Kidney (tissue), 14 donors: ENCODE results near the gene BMP7. TPM values are rescaled to one million over a fixed set of nuclear protein-coding genes. Genes with fewer than 3 reads are reported as not detected.

ENCODE experiments used
- DNase-seq, 5 donors: peaks; one replicate each; pipeline ENCODE4 v3.0.0-alpha.2; 2013 to 2020
- FAIRE-seq: peaks from 2 replicates; lab custom pipeline; 2012; peaks lifted over from hg19 to GRCh38; lab: Jason Lieb, UNC
- H3K27ac ChIP-seq, 2 donors: one replicate each; pipeline ENCODE4 v1.7.0; 2013; ENCODE audit warnings: low read depth in 2 of 2, low read length in 2 of 2, inconsistent platforms in 1 of 2
- H3K27me3 ChIP-seq: one replicate; pipeline ENCODE4 v1.7.1; 2013; ENCODE audit warnings: low read length, inconsistent platforms; ENCODE audit not compliant: control insufficient read depth, insufficient read depth
- H3K36me3 ChIP-seq, 3 donors: one replicate each; pipeline versions ENCODE4 v1.7.0 to v1.7.1; 2013; ENCODE audit warnings: low read length in 3 of 3, control low read depth in 1 of 3, inconsistent platforms in 1 of 3; ENCODE audit not compliant: insufficient read depth in 3 of 3, control insufficient read depth in 2 of 3
- H3K4me1 ChIP-seq, 3 donors: one replicate each; pipeline versions ENCODE4 v1.7.0 to v1.7.1; 2013; ENCODE audit warnings: low read length in 3 of 3, inconsistent platforms in 1 of 3, low read depth in 1 of 3; ENCODE audit not compliant: control insufficient read depth in 2 of 3, insufficient read depth in 2 of 3
- H3K4me3 ChIP-seq, 3 donors: one replicate each; pipeline versions ENCODE4 v1.7.0 to v1.8.1; 2013; ENCODE audit warnings: low read length in 3 of 3, control low read depth in 1 of 3, inconsistent platforms in 1 of 3
- H3K9ac ChIP-seq, 3 donors: one replicate each; pipeline versions ENCODE4 v1.7.0 to v1.7.1; 2013; ENCODE audit warnings: low read length in 3 of 3, control low read depth in 1 of 3, inconsistent platforms in 1 of 3
- H3K9me3 ChIP-seq, 3 donors: one replicate each; pipeline versions ENCODE4 v1.7.0 to v1.7.1; 2013; ENCODE audit warnings: low read length in 3 of 3, control low read depth in 1 of 3, inconsistent platforms in 1 of 3; ENCODE audit not compliant: control insufficient read depth in 2 of 3, insufficient read depth in 1 of 3
- intact Hi-C: fragments of 100-400 bp; cut with DNase I; formaldehyde crosslinking; loops from one replicate; pipeline ENCODE4 v1.11.1; 2022
- polyA plus RNA-seq: library from polyadenylated mRNA; stranded (reverse); fragments of 350-450 nt; fragmentation: Illumina TruSeq; extraction: RNeasy Lipid Tissue Mini Kit (QIAGEN cat#74804); gene quantifications from one replicate; pipeline ENCODE4 v1.2.3, GENCODE V29; 2014; ENCODE audit warnings: low read depth, low replicate concordance; ENCODE audit not compliant: insufficient read depth
- total RNA-seq: library from RNA; stranded (reverse); fragmentation: NEBNext Ultra II Directional; extraction: Animal tissue kit (Norgen Biotek cat#: 25700); gene quantifications from one replicate; pipeline ENCODE4 v1.2.1, GENCODE V29; 2021
- TF ChIP-seq, protein P1 (sequence below): IDR thresholded peaks from 3 replicates; pipeline ENCODE4 v1.5.1; 2012; ENCODE audit warnings: mild to moderate bottlenecking, moderate library complexity, borderline replicate concordance; ENCODE audit not compliant: insufficient read depth; ENCODE audit errors: extremely low read depth
- donor health status: control.
- donor health status: control.
- donor health status: control.
- donor health status: control.
- donor health status: control.
- donor health status: DM: yes; HTN: yes; CAD: no.
- donor health status: Normal renal cell carcinoma (clear cell type).

BMP7 gene
- total and polyA plus RNA-seq, 2 donors from 2014 or later = 1.6 to 11.3 TPM

DNA sequence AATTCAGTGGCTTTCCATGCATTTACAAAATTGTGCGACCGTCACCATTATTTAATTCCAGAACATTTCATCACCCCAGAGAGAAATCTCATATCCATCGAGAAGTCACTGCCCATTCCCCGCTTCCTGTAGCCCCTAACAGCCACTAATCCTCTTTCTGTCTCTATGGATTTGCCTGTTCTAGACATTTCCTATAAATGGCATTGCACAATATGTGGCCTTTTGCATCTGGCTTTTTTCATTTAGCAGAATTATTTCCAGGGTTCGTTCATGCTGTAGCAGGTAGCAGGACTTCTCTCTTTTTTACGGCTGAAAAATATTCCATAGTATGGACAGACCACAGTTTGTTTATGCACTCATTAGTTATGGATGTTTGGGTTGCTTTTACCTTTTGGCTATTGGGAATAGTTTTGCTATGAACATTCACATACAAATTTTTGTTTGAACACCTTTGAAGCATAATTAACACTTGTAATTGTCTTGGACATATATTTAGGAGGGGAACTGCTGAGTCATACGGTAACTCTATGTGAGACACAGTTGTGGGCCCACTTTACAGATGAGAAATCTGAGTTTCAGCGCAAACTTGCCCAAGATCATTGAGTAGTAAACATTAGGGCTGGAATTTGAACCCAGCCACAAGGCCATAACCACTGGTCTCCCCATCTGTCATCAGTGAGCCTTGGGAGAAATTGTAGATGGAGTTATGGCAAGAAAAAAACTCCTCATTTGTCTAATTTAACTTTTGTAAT, 126.9 kb downstream of the BMP7 start:
- H3K36me3 ChIP-seq = no peaks in the 10 kb centered on the region
- TF ChIP-seq, protein P1, sequence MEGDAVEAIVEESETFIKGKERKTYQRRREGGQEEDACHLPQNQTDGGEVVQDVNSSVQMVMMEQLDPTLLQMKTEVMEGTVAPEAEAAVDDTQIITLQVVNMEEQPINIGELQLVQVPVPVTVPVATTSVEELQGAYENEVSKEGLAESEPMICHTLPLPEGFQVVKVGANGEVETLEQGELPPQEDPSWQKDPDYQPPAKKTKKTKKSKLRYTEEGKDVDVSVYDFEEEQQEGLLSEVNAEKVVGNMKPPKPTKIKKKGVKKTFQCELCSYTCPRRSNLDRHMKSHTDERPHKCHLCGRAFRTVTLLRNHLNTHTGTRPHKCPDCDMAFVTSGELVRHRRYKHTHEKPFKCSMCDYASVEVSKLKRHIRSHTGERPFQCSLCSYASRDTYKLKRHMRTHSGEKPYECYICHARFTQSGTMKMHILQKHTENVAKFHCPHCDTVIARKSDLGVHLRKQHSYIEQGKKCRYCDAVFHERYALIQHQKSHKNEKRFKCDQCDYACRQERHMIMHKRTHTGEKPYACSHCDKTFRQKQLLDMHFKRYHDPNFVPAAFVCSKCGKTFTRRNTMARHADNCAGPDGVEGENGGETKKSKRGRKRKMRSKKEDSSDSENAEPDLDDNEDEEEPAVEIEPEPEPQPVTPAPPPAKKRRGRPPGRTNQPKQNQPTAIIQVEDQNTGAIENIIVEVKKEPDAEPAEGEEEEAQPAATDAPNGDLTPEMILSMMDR = no peak
- no peak for DNase-seq
- FAIRE-seq = no peak
- H3K27me3 ChIP-seq = no peaks in the 10 kb centered on the region
- no peaks in the 10 kb centered on the region for H3K4me1 ChIP-seq
- intact Hi-C loops = no loop called here
- H3K4me3 ChIP-seq = no peak overlapping the region
- no peak overlapping the region for H3K27ac ChIP-seq
- no peaks in the 10 kb centered on the region for H3K9me3 ChIP-seq
- H3K9ac ChIP-seq = no peak overlapping the region

DNA sequence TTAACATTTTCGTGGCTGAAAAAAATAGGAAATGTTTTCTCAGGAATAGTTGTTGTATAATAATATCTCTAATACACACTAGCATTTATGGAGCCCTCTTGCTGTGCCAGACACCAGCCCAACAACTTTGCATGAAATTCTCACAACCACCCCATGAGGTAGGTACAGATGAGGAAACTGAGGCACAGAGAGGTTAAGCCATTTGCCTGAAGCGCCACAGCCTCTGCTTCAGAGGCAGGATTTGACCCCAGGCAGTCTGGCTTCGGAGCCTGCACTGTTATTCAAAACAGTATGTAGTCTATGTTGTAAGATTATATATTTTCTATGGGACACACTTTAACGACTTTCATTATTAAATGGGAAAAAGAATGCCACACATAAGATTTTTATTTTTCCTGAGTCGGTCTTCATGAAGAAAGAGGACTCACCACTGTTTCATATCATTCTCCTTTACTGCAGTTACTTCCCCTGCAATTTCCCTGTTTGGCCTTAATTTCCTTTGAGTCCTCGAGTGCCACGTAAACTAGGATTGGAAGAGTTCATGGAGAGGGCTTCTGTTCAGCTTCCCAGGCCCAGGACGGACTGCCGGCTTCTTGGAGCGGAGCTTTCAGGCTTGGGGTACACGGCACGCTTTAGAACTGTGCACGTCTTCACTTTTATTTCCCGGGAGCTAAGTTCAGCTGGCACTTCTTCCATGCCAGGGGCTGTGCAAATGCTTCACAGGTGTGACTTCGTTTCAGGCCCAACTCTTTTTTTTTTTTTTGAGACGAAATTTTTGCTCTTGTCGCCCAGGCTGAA, 128.0 kb downstream of the BMP7 start:
- no peaks in the 10 kb centered on the region for H3K9me3 ChIP-seq
- no peaks in the 10 kb centered on the region for H3K27me3 ChIP-seq
- no peaks in the 10 kb centered on the region for H3K4me1 ChIP-seq
- H3K9ac ChIP-seq = no peak overlapping the region
- no peaks in the 10 kb centered on the region for H3K36me3 ChIP-seq
- FAIRE-seq (no peak), DNase-seq (no peak)
- TF ChIP-seq, protein P1 = no peak
- intact Hi-C loops = no loop called here
- H3K27ac ChIP-seq = no peak overlapping the region
- no peak overlapping the region for H3K4me3 ChIP-seq

DNA sequence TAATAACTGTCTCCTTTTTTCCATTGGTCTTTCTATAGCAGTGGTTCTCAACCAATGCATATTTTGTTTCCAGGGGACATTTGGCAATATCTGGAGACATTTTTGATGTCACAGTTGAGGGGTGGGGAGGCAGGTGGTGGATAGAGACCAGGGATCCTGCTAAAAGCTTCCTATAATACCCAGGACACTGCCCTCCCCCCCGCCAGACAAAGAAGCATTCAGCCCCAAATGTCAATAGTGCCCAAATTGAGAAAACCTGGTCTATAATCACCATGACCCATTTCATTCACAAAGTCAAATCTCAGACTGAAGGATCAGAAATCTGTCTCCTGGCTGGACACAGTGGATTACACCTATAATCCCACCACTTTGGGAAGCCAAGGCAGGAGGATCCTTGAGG, 128.8 kb downstream of the BMP7 start:
- Histone ChIP-seq H3K9ac (no peak overlapping the region), H3K9me3 (no peaks in the 10 kb centered on the region), H3K27me3 (no peaks in the 10 kb centered on the region), H3K27ac (no peak overlapping the region), H3K4me3 (no peak overlapping the region), H3K36me3 (no peaks in the 10 kb centered on the region), H3K4me1 (no peaks in the 10 kb centered on the region)
- TF ChIP-seq, protein P1 = no peak
- FAIRE-seq (no peak), DNase-seq (no peak)
- intact Hi-C loops = no loop called here
